IPS-11a (cell line): Measurements from ENCODE around the gene XYLT1.
"Not testable (repeated sequence)": the region's sequence is repeated elsewhere in the genome, so short reads cannot be mapped to it uniquely, and the experiment has no call there.

Experiments
- H3K4me3 ChIP-seq: one replicate; pipeline ENCODE4 v1.5.1; 2013; ENCODE audit warnings: low read depth, low read length, control low read depth

Gene XYLT1

DNA sequence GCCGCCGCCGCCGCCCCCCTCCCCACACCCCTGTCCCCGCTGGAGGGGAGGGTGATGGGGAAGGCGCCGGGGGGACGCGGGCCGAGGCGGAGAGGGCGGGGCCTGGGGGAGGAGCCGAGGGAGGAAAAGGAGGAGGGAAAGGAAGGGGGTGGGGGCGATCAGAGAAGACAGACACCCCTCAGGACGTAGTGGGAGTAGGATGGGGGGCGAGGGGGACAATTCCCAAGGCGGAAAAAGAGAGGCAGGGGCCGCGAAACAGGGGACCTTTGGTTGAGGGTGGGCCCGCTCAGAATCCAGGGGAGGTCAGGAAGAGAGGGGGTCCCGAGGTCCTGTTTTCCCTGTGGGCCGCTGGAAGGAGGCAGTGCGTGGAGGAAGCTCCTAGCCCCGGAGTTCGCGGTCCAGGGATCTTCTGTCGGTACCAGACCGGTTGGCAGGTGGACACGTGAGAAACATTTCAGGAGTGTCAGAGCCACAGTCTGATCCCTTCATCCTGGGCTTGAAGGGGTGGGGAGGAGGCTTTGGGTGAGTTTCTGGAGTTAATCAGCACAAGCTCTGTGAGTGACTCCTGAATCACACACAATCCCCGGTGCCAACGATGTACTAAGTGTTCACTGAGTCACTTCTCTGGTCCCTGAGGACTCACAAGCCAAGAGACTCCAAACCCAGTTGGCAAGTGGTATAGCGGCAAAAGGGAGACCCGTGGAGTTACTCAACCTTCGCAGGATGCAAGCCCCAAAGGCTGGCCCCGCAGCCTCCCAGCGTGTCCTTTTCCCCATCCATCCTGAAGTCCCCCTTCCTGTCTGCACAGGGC lies at the start of gene XYLT1:
Gene XYLT1, minus strand, starts transcription at position 53 of the 811 bp plus-strand sequence. CDS start 164 bp downstream, outside the sequence.
- H3K4me3 ChIP-seq = peak within 1 kb of the TSS; percentile 57

DNA sequence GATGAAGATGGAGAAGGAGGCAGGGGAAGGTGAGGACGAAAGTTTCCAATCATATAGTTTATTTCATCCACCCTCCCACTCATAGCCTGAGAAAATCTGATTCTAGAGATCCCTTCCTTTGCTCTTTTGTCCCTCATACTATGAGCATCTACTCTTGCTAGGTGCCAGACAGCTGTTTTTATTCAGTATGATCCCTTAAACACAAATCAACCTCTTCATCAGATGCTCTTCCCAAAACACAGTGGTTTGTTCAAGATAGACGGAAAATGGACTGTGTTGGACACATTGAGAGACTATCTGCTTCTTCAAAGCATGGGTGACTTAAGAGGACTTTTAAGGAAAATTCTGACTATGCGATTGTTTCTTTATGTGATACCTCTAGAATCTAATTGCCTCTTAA lies 49.4 kb upstream of the XYLT1 start:
- H3K4me3 ChIP-seq = no peak overlapping the region

DNA sequence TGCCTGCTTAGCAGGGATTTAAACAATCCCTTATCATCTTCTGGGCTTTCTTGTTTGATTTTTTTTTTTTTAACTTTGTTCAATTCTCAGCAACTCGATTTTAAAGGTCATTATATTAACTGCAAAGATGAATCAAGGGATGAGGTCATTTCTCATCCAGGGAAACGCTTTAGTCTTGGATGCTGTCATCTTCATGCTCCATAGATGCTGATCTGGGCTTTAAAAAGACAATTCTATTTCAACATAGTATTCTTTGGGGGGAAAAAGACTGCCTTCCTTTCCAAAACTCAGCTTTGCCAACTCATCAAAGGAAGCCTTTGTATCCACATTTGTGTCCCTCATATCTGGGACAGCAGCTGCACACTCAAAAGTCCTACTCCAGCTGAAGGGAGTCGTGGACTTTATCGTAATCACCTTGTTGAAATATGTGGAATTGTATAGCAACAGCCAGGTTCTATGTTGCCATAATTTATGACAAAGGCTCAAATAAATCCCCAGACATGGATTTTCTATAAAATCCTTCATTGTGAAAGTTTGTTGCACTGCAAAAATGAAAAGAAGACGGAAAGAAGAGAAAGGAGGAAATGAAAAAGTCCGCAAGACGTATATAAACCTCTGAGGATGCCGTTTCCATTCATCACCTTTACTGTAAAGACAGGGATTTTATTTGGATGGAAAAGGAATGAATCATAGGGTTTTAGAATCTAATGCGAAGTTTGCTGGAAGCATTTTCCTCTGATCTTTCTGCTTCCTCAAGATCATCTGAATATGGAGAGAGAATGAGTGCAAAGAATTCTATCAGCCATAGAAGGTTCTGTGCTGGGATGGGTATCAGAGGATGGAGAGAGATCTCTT lies 48.6 kb upstream of the XYLT1 start:
- no peak overlapping the region for H3K4me3 ChIP-seq

DNA sequence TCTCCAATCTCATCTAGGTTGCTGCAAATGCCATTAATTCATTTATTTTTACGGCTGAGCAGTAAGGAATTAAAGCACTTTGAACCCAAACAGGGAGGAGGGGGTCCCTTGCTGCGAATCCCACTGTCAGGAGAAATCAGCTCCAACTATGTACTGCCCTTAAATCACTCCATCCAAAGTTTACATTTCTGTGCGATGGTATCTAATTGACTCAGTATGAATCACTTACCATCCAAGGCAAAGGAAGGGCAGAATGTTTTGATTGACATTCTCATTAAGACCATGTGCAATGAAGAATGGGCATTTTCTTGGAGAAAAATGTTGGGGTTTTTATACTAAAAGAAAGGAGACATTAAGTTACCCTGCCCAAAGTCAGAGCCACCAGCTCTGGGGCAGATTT lies 47.7 kb upstream of the XYLT1 start:
- H3K4me3 ChIP-seq = no peak overlapping the region

GRCh38 chr16:17515421-17516210 lies 44.9 kb upstream of the XYLT1 start:
- no peak overlapping the region for H3K4me3 ChIP-seq

DNA sequence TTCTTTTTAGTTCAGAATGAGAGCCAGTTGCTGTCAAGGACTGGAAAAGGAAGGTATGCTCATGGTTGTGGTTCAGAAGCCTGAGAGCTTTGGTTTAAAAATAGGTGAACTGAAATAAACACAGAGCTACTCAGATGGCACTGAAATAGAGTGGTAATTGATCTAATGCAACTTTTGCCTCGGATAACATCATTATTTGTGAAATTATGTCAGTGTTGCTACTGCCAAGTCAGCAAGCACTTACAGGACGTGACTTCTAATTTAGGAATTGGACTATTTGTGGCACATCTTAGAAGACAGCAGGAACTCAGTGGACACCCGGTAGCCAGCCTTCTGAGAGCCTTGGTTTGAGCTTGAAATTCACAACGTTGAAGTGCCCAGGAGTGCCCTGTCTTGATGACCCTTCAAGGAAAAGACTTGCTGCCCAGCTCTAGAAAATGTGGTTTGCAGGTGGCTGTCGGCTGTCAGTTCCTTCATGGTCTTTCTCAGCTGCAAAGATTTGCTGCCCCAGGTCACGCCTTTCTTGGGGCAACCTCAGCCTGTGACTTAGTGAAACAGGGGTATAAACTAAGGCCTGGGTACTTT lies 42.0 kb upstream of the XYLT1 start:
- no peak overlapping the region for H3K4me3 ChIP-seq

- H3K4me3 ChIP-seq = no peak overlapping the region
These were observed 40.6 kb upstream of the XYLT1 start for GRCh38 chr16:17511340-17511739.

GRCh38 chr16:17510567-17510966 lies 39.8 kb upstream of the XYLT1 start:
- H3K4me3 ChIP-seq = no peak overlapping the region

DNA sequence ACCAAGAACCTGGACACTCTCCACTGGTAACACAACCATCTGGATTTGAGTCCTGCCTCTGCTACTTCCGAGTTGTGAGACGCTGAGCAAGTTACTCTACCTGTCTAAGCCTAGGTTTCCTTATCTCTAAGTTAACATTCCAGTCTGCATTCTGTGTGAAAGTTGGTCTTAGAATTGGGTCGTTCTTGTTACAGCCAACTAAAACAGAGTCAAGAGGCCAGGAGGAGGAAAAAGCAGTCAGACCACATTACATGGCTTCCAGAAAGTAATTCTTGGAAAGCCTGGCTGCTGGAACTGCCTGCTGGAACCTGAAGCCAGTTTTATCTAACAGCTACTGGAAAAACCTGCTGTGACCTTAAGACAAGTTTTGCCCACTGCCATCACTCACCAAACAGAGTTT lies 38.4 kb upstream of the XYLT1 start:
- no peak overlapping the region for H3K4me3 ChIP-seq

DNA sequence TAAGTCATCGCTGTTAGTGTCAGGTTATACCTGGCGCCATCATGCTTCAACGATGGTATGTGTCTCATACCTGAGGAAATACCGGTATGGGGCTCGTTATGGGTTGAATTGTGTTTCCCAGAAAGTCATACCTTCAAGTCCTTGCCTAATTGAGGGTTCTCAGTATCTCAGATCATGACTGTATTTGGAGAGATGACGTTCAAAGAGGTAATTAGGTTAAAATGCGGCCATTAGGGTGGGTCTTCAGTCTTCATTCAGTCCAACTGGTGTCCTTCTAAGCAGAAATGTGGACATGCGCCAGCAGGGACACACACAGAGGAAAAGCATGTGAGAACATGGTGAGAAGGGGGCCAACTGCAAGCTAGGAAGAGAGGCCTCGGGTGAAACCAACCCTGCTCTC lies 37.5 kb upstream of the XYLT1 start:
- H3K4me3 ChIP-seq = no peak overlapping the region

- not testable (repeated sequence) for H3K4me3 ChIP-seq
These were observed 36.8 kb upstream of the XYLT1 start for GRCh38 chr16:17507516-17507915.

DNA sequence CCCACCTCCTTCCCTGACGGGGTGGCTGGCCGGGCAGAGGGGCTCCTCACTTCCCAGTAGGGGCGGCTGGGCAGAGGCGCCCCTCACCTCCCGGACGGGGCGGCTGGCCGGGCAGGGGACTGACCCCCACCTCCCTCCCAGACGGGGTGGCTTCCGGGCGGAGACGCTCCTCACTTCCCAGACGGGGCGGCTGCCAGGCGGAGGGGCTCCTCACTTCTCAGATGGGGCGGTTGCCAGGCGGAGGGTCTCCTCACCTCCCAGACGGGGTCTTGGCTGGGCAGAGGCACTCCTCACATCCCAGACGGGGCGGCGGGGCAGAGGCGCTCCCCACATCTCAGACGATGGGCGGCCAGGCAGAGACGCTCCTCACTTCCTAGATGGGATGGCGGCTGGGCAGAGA lies 35.1 kb upstream of the XYLT1 start:
- not testable (repeated sequence) for H3K4me3 ChIP-seq

DNA sequence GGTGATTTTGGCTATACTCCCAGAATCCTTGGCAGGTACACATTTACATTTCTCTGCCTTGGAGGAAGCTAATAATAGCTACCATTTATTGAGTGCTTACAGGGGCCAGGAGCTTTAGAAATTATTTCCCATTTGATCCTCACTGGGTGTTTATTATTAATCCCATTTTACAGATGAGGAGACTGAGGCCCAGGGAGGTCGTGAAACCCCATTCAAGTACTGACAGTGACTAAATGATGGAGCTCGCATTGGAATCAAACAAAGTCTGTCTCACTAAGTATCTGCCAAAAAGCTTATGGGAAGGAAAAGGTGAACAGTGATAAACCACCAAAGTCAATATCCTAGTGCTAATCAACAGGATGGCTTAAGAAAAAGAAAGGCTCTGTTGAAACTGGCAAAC lies 33.3 kb upstream of the XYLT1 start:
- no peak overlapping the region for H3K4me3 ChIP-seq

DNA sequence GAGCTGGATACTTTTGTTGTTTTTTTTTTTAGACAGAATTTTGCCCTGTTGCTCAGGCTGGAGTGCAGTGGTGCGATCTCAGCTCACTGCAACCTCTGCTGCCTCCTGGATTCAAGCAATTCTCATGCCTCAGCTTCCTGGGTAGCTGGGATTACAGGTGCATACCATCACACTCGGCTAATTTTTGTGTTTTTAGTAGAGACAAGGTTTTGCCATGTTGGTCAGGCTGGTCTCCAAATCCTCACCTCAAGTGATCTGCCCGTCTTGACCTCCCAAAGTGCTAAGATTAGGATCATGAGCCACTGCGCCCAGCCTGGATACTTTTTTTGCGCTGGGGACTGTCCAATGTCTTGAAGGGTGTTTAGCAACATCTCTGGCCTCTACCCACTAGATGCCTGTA lies 32.6 kb upstream of the XYLT1 start:
- no peak overlapping the region for H3K4me3 ChIP-seq

- H3K4me3 ChIP-seq = no peak overlapping the region
These were observed 30.6 kb upstream of the XYLT1 start for GRCh38 chr16:17501321-17501720.

- H3K4me3 ChIP-seq = no peak overlapping the region
These were observed 28.6 kb upstream of the XYLT1 start for GRCh38 chr16:17499223-17499902.

GRCh38 chr16:17497648-17498047 lies 26.9 kb upstream of the XYLT1 start:
- H3K4me3 ChIP-seq = no peak overlapping the region

DNA sequence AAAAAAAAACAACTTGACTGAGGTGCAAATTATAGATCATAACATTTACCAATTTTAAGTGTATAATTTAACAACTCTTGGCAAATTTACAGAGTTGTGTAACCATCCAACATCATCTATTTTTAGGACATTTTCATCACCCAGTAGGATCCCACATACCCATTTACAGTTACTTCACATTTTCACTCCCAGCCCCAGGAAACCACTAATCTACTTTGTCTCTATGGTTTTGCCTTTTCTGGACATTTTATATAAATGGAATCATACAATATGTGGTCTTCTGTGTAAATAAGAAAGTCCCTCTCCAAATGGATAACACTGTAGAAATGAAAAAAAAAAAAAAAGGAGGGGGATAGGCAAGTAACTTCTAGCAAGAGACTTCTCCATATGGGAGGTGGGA lies 26.1 kb upstream of the XYLT1 start:
- no peak overlapping the region for H3K4me3 ChIP-seq

- H3K4me3 ChIP-seq = no peak overlapping the region
These were observed 22.3 kb upstream of the XYLT1 start for GRCh38 chr16:17493012-17493411.

DNA sequence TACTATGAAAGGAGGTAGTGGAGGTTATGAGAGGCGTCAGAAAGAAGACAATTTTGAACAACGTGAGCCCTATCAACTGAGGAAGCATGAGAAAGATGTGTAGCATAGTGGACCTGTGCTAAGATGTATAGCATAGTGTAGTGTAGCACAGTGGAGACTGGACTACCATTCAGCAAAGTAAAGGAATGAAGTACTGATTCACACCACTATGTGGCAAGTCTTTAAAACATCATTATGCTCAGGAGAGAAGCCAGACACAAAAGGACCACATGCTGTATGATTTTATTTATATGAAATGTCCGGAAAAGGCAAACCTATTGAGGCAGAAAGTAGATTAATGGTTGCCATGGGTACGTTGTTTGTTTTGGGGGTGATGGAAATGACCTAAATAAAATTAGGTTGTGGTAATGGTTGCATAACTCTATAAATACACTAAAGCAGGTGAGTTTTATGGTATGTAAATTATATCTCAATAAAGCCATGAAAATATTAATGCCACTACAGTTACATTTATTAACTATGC lies 20.4 kb upstream of the XYLT1 start:
- H3K4me3 ChIP-seq = no peak overlapping the region
